GM12892 (cell line): ENCODE measurements around the gene SLC7A10.
"Not testable (repeated sequence)": the region's sequence is repeated elsewhere in the genome, so short reads cannot be mapped to it uniquely, and the experiment has no call there.

Experiments used
- DNase-seq: peaks from one replicate; pipeline ENCODE4 v3.0.0; 2011; ENCODE audit not compliant: insufficient read length
- FAIRE-seq: peaks from 2 replicates; lab custom pipeline; 2011; peaks lifted over from hg19 to GRCh38; lab: Jason Lieb, UNC
- POLR2A ChIP-seq: IDR thresholded peaks from 2 replicates; pipeline ENCODE4 v1.6.1; 2011; ENCODE audit warnings: low read depth, low read length, control low read depth
- POLR2AphosphoS5 ChIP-seq: IDR thresholded peaks from 2 replicates; pipeline ENCODE4 v1.6.1; 2011; ENCODE audit warnings: low read depth, low read length, control low read depth
- TAF1 ChIP-seq: IDR thresholded peaks from 2 replicates; pipeline ENCODE4 v1.6.1; 2011; ENCODE audit warnings: low read depth, mild to moderate bottlenecking, control low read depth, low read length, borderline replicate concordance

The SLC7A10 gene

DNA sequence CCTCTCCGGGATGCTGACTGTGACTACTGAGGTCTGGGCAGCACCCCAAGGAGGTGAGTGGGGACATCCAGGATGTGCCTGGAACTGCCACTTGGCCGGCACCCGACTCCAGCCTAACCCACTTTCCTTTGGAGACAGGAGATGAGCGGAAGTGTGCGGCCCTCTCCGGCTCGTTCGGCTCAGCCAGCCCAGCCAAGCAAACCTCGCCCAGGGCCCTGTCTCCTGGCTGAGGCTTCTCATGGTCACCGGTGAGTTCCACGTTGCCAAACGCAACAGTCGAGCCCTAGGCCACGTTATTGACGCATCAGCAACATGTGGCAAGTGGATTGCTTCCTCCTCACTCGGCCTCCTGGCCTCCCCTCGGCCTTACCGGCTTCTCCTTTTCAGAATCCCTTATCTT, 5.5 kb downstream of the SLC7A10 start:
- DNase-seq: no peak
- no peak for TF ChIP-seq POLR2A
- TF ChIP-seq TAF1: no peak
- no peak for TF ChIP-seq POLR2AphosphoS5
- FAIRE-seq: no peak

DNA sequence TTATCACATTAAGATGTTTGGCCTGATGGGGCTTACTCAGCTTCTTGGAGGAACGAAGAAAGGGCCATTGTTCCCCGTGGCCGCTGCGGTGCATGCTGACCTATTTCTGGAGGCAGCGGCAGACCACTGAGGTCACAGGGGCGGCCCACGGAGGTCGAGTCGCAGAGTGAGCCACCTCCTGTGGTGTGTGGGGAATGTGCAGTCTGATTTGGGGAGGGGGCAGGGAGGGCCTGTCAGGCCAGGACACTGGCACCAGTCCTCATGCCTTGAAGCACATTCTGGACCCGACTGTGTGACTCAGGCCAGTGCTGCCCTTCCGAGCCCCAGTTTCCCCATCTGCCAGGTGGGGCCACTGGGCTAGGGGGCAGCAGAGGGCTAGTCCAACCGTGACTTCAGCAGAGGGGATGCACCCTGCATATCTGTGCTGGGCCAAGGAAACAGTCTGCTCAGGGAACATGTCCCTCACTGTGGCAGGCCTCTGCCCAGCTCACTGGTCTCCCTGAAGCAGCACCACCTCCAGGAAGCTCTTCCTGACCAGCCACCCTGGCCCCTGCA, 6.3 kb downstream of the SLC7A10 start:
- DNase-seq (no peak), FAIRE-seq (no peak)
- TF ChIP-seq POLR2AphosphoS5 (no peak), TAF1 (no peak), POLR2A (no peak)

DNA sequence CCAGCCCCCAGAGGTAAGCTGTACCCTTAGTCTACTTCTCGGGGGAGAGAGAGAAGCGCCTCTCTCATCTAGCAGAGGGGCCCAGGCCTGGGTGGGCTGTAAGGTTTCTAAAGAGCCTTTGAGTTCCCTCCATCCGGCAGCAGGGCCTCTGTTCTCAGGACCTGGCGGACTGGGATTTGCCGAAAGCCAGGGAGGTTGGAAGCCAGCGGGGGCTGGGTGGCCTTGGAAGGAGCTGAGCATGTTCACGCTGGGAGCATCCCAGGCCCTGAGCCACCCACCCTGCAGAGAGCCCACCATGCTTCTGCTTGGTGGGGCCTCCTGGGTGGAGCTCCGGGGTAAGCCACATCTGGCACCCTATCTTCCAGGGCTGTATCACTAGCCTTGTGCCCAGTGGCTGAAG, 7.8 kb downstream of the SLC7A10 start:
- no peak for DNase-seq
- TF ChIP-seq POLR2AphosphoS5 (no peak), TAF1 (no peak), POLR2A (no peak)
- FAIRE-seq: no peak

DNA sequence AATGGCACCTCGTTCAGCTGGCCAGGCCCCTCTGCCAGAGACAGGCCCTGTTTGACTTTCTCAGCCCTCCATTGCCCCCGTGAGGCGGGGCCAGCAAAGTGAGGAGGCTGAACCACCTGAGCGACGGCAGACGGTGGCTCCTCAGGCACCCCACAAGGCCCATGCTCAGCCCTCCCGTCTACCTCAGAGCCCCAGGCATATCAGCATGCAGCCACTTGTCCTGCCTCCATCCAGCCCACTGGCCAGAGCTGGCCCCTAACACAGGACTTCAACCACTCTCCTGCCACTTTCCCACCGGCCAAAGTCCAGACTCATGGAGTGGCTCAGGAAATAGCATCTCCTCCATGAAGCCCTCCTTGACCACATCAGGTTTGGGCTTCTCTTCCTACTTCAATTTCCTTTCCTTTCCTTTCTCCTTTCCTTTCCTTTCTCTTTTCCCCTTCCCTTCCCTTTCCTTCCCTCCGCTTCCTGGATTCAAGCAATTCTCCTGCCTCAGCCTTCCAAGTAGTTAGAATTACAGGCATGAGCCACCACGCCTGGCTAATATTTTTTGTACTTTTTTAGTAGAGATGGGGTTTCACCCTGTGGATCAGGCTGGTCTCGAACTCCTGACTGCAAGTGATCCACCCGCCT, 9.3 kb downstream of the SLC7A10 start:
- DNase-seq (no peak), FAIRE-seq (no peak)
- no peak for TF ChIP-seq POLR2A
- TF ChIP-seq POLR2AphosphoS5: no peak
- no peak for TF ChIP-seq TAF1

DNA sequence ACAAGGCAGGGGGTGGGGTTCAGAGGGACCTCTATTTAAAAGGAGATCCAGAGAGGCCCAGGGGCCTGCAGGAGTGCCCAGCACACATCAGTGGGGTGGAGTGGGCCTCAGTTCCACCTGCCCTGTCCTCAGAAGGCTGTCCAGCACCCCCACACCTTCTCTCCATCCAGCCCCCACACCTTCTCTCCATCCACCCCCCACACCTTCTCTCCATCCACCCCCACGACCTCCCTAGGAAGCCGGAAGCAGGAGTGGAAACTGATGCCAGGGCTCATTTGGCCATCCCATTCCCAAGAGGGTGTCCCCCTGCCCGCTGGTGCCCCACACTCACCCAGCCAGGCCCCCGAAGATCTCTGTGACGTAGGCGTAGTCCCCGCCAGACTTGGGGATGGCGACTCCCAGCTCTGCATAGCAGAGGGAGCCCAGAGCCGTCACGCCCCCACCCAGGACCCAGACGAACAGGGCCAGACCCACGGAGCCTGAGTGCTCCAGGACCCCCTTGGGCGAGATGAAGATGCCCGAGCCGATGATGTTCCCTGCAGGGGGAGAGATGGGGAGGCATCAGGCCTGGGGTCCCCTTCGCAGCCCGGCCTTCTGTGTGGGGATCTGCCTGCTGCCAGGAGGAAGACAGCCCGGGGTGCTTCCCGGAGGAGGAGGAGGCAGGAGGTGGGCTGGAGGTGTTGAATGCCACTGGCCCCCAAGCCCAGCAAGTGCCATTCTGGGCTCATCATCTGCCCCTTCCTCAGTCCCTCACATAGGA, 10.0 kb downstream of the SLC7A10 start:
- FAIRE-seq (no peak), DNase-seq (no peak)
- TF ChIP-seq POLR2AphosphoS5 (no peak), TAF1 (no peak), POLR2A (no peak)

DNA sequence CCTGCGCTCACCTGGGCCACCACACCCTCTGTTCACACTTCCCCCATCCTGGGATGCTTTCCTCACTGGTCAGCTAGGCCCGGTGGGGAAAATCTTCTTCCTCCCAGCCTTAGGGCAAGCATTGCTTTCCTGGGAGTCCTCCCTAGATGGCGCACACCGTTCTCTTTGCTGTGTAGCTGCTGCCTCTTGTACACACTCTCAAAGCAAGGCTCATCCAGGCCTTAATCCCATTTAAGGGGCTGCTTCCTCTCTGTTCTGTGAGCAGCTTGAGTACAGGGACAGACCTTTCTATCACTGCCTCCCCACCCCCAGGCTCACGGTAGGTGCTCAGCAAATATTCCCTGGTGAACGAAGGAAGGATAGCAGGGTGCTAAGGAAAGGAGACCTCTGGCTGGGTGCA, 11.1 kb downstream of the SLC7A10 start:
- no peak for DNase-seq
- no peak for FAIRE-seq
- no peak for TF ChIP-seq TAF1
- TF ChIP-seq POLR2AphosphoS5: no peak
- TF ChIP-seq POLR2A: no peak

DNA sequence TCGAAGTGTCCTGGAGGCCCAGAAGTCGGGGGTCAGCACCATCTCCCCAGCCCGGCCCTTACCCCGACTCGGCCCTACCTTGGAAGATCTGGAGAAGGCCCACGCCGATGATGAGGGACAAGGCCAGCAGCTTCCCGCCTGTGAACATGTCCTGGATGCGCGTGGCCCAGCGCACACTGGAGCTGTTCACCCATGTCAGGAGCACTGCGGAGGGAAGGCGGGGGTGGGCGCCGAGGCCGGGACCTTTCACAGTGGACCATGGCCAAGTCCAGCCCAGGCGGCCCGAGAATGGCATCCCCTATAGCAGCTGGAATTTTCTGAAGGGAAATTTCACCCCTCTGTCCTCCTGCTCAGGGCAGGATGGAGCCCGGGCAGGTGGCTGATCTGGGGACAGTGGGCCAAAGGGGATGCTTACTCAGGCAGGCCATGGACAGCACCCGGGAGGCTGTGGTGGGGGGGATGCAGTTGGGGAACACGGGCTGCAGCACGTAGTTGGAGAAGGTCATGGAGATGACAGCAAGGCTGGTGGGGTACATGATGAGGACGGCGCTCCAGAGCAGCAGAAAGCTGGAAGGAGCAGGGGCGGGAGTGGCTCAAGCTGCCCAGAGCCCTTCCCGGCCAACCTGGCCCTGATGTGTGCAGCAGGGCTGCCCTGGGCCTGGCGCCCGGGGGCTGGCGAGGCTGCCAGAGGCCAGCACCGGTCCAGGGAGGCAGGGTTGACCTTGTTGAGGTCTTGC, 13.0 kb downstream of the SLC7A10 start:
- DNase-seq (no peak), FAIRE-seq (no peak)
- TF ChIP-seq POLR2AphosphoS5 (no peak), TAF1 (no peak), POLR2A (no peak)

DNA sequence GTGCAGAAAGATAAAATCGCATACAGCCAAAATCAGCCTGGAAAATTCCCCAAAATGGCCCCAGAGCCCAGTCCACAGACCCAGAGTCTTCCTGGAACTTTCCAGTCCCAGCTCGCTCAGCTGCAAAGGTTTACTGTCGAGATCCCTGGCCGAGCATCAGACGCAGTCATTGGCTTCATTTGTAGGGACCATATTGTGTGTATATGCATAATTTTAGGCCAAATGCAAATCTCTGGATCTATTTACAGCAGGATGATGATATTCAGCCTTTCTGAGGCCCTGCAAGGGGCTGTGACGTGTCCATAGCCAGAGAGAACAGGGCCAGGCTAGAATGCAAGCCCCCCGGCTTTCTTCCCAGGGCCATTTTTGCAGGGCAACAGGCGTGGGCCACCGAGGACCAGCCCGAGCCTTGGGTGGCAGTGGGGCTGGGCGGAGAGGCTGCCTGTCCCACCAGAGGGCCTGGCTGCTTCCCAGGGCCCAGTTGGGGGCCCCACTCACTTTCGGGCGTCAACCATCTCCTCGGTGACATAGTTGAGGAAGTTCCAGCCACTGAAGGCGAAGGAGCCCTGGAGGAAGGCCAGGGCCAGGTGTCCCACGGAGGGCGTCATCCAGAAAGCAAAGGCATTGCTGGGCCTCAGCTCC, 13.7 kb downstream of the SLC7A10 start:
- TF ChIP-seq TAF1 (no peak), POLR2AphosphoS5 (no peak), POLR2A (no peak)
- DNase-seq (no peak), FAIRE-seq (no peak)

DNA sequence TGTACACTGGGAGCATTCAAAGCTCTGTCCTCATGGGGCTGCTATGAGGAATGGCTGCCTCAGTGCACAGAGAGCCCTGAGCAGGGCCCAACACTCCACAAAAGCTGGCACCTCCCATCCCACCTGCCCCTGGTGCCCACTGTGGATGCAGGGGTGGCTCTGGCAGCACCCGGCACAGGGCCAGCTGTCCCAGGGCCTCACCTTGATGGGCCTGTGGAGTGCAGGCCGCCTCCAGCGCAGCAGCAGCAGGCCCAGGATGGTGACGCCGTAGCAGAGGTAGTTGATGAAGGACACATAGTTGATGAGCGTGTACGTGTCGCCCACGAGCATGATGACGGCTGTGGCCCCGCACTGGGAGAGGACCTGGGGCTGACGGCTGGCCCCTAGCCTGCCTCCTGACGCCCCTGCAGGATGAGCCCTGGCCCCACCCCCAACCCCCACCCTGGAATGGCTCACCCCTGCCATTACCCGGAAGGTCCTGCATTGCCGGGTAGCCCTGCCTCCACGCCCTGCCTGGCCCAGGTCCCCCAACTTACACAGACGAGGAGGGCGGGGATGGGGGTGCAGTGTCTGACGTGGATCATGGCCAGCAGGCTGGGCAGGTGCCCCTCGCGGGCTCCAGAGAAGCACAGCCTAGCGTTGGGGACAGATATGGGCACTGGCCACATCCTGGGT, 15.2 kb downstream of the SLC7A10 start:
- no peak for DNase-seq
- TF ChIP-seq POLR2A (no peak), POLR2AphosphoS5 (no peak), TAF1 (no peak)
- FAIRE-seq: no peak

DNA sequence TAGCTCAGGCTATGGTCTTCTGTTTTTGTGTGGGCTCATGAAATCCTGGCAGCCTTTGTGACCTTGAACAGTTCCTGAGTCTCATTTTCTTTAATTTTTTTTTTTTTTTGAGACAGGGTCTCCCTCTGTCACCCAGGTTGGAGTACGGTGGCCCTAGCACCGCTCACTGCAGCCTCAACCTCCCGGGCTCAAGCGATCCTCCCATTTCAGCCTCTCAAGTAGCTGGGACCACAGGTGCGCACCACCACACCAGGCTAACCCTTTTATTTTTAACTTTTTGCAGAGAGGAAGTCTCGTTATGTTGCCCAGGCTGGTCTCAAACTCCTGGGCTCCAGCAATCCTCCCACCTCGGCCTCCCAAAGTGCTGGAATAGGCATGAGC, 15.8 kb downstream of the SLC7A10 start:
- not testable (repeated sequence) for FAIRE-seq, DNase-seq
